GM12872 (cell line): Measurements from ENCODE around the gene F11.

ENCODE experiments used
- CTCF ChIP-seq: IDR thresholded peaks from 3 replicates; pipeline ENCODE4 v1.5.1; 2011; ENCODE audit warnings: low read depth, mild to moderate bottlenecking, low read length, moderate library complexity; ENCODE audit not compliant: insufficient read depth

Gene F11

GRCh38 chr4:186326391-186326790 is 60.4 kb downstream of the F11 start:
- TF ChIP-seq CTCF = no peak

GRCh38 chr4:186329372-186329771 is 63.4 kb downstream of the F11 start:
- no peak for TF ChIP-seq CTCF

GRCh38 chr4:186330368-186330767 is 64.4 kb downstream of the F11 start:
- no peak for TF ChIP-seq CTCF

GRCh38 chr4:186335793-186336192 is 69.8 kb downstream of the F11 start:
- no peak for TF ChIP-seq CTCF
